ENCODE measurements around the gene AMPH.

- TF ChIP-seq CTCF (IDR thresholded peaks at IDR 0.05) (no peak), POLR2A (IDR thresholded peaks at IDR 0.05) (no peak), EP300 (IDR thresholded peaks at IDR 0.05) (no peak)
Observed at GRCh38 chr7:38554586-38554985, 76.6 kb downstream of the AMPH start.

Data from tibial nerve (tissue), 4 donors.